OCI-LY1 (cell line): ENCODE measurements around the gene HEPACAM.

Experiments used
- H2AFZ ChIP-seq: fragments of 200-600 bp; sonication (generic), shearing (Covaris generic); 2 replicates; pipeline ENCODE4 v1.6.0; 2014; ENCODE audit warnings: antibody characterized with exemption, mild to moderate bottlenecking, low read length
- H3F3A ChIP-seq: fragments of 200-600 bp; sonication (generic), shearing (Covaris generic); 2 replicates; pipeline ENCODE4 v1.6.0; 2014; ENCODE audit warnings: mild to moderate bottlenecking, antibody characterized with exemption, low read length, moderate library complexity; ENCODE audit not compliant: insufficient read depth
- H3K27ac ChIP-seq: fragments of 200-600 bp; sonication (generic); 2 replicates; pipeline ENCODE4 v1.5.1; 2014; ENCODE audit warnings: low read length, mixed run types, mild to moderate bottlenecking, low read depth; ENCODE audit not compliant: poor library complexity, severe bottlenecking
- H3K27me3 ChIP-seq: fragments of 200-600 bp; sonication (generic); 2 replicates; pipeline ENCODE4 v1.6.0; 2014; ENCODE audit warnings: antibody characterized with exemption, mild to moderate bottlenecking, low read length, moderate library complexity; ENCODE audit not compliant: insufficient read depth
- H3K36me3 ChIP-seq: fragments of 200-600 bp; sonication (generic); 2 replicates; pipeline ENCODE4 v1.6.1; 2014; ENCODE audit warnings: mild to moderate bottlenecking, antibody characterized with exemption, low read length, moderate library complexity, mixed read lengths; ENCODE audit not compliant: insufficient read depth
- H3K4me1 ChIP-seq: fragments of 200-600 bp; sonication (generic); 2 replicates; pipeline ENCODE4 v1.5.1; 2014; ENCODE audit warnings: mild to moderate bottlenecking, low read length, moderate library complexity; ENCODE audit not compliant: insufficient read depth, severe bottlenecking
- H3K4me2 ChIP-seq: fragments of 200-600 bp; sonication (generic), shearing (Covaris generic); 2 replicates; pipeline ENCODE4 v1.6.1; 2014; ENCODE audit warnings: low read length
- H3K4me3 ChIP-seq: fragments of 200-600 bp; sonication (generic); 2 replicates; pipeline ENCODE4 v1.5.1; 2014; ENCODE audit warnings: low read length, low read depth, mild to moderate bottlenecking, mixed read lengths; ENCODE audit not compliant: poor library complexity, severe bottlenecking
- H3K79me2 ChIP-seq: fragments of 200-600 bp; shearing (Covaris generic); 2 replicates; pipeline ENCODE4 v1.6.1; 2016; ENCODE audit warnings: mixed run types, low read length, mixed read lengths; ENCODE audit not compliant: insufficient read depth
- H3K9ac ChIP-seq: fragments of 200-600 bp; sonication (generic), shearing (Covaris generic); 2 replicates; pipeline ENCODE4 v1.6.1; 2014; ENCODE audit warnings: mild to moderate bottlenecking, low read length, mixed read lengths
- H3K9me2 ChIP-seq: fragments of 200-600 bp; sonication (generic), shearing (Covaris generic); 2 replicates; pipeline ENCODE4 v1.6.1; 2014; ENCODE audit warnings: low read depth, mild to moderate bottlenecking, low read length, mixed read lengths
- H3K9me3 ChIP-seq: fragments of 200-600 bp; shearing (Covaris generic); 2 replicates; pipeline ENCODE4 v1.6.1; 2014; ENCODE audit warnings: low read length, mixed read lengths
- H4K20me1 ChIP-seq: fragments of 200-600 bp; sonication (generic), shearing (Covaris generic); 2 replicates; pipeline ENCODE4 v1.6.0; 2016; ENCODE audit warnings: mild to moderate bottlenecking, low read length; ENCODE audit not compliant: insufficient read depth
- EZH2 ChIP-seq: fragments of 200-600 bp; sonication (generic), shearing (Covaris generic); IDR thresholded peaks from 2 replicates; pipeline ENCODE4 v1.8.0; 2017; ENCODE audit warnings: borderline replicate concordance, mixed run types, mild to moderate bottlenecking, antibody characterized with exemption, low read length, moderate library complexity, mixed read lengths
- TF ChIP-seq, protein P1 (sequence below): fragments of 200-600 bp; sonication (generic), shearing (Covaris generic); IDR thresholded peaks from 2 replicates; pipeline ENCODE4 v1.5.1; 2017; ENCODE audit warnings: mild to moderate bottlenecking, antibody characterized with exemption, low read length, moderate library complexity, mixed read lengths

The HEPACAM gene

DNA sequence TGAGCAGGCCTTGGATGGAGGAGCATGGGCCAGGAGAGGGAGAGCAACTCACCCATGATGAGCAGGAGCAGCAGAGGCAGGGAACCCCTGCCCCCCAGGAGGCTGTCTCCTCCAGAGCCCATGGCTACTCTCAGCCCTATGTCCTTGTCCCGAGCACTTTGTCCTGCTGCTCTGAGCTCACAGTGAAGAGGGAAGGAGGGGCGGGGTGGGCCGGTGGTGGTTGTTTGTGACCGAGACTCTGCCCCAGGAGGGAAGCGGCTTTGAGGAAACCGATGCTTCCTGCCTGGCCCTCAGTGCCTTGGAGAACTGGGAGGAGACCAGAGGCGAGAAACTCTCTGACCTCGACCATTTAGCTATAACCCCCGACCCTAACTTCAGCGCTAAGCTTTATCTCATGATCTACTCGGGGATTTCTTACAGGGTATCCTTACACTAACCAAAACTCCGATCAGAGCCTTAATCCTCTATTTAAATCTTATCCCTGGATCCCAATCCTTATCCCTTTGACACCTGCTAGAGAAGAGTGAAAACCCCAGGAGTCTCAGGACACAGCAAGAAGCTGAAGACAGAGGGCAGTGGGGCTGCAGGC lies 38.1 kb downstream of the HEPACAM start, which contains the start of gene ROBO4:
ROBO4 (minus strand) TSS at position 192 of the 589 bp plus-strand sequence; CDS start at position 122, 70 bp downstream.
- TF ChIP-seq EZH2, result no peak
- TF ChIP-seq, protein P1, sequence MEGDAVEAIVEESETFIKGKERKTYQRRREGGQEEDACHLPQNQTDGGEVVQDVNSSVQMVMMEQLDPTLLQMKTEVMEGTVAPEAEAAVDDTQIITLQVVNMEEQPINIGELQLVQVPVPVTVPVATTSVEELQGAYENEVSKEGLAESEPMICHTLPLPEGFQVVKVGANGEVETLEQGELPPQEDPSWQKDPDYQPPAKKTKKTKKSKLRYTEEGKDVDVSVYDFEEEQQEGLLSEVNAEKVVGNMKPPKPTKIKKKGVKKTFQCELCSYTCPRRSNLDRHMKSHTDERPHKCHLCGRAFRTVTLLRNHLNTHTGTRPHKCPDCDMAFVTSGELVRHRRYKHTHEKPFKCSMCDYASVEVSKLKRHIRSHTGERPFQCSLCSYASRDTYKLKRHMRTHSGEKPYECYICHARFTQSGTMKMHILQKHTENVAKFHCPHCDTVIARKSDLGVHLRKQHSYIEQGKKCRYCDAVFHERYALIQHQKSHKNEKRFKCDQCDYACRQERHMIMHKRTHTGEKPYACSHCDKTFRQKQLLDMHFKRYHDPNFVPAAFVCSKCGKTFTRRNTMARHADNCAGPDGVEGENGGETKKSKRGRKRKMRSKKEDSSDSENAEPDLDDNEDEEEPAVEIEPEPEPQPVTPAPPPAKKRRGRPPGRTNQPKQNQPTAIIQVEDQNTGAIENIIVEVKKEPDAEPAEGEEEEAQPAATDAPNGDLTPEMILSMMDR, result no peak
- no peak within 1 kb of the TSS for H3K27ac ChIP-seq
- H3K27me3 ChIP-seq, result no peaks in the 10 kb centered on the region
- no peak within 1 kb of the TSS for H3K9ac ChIP-seq
- no peaks in the 10 kb centered on the region for H3K79me2 ChIP-seq
- no peaks in the 10 kb centered on the region for H3K36me3 ChIP-seq
- H3F3A ChIP-seq, result no peaks in the 10 kb centered on the region
- H3K9me3 ChIP-seq, result no peaks in the 10 kb centered on the region
- no peak within 1 kb of the TSS for H3K4me2 ChIP-seq
- no peaks in the 10 kb centered on the region for H3K4me1 ChIP-seq
- H2AFZ ChIP-seq, result no peak within 1 kb of the TSS
- H3K9me2 ChIP-seq, result no peaks in the 10 kb centered on the region
- no peaks in the 10 kb centered on the region for H4K20me1 ChIP-seq
- no peak within 1 kb of the TSS for H3K4me3 ChIP-seq

DNA sequence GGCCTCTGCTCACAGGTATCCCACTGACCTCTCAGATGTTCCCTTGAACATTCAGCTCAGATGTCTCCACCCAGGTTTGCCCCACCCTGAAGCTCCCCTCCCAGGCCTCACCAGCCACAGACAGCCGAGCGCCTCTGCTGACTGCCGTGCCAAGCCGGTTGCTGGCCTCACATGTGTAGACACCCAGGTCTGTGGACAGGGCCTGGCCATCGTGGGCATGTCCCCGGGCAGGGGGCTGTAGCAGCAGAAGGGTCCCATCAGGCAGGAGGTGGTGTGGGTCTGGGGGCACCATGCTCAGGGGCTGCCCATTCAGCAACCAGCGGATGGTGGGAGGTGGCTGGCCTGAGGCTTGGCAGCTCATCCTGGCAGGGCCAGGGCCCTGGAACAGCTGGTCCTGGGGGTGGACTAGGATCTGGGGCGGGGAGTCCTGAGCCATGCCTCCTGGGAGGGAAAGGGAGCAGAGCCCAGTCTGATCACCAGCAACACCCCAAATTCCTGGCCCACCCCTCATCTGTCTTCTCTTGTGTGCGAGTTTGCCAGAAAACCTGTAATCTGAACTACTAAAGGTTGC lies 38.9 kb downstream of the HEPACAM start:
- no peak overlapping the region for H3K4me3 ChIP-seq
- H3K4me1 ChIP-seq, result no peaks in the 10 kb centered on the region
- H3K9me3 ChIP-seq, result no peaks in the 10 kb centered on the region
- H3K4me2 ChIP-seq, result no peak overlapping the region
- H3K36me3 ChIP-seq, result no peaks in the 10 kb centered on the region
- H3K9ac ChIP-seq, result no peak overlapping the region
- TF ChIP-seq, protein P1, result no peak
- no peak for TF ChIP-seq EZH2
- H4K20me1 ChIP-seq, result no peaks in the 10 kb centered on the region
- H3K79me2 ChIP-seq, result no peaks in the 10 kb centered on the region
- no peaks in the 10 kb centered on the region for H3K9me2 ChIP-seq
- no peak overlapping the region for H3K27ac ChIP-seq
- no peak overlapping the region for H2AFZ ChIP-seq
- H3F3A ChIP-seq, result no peaks in the 10 kb centered on the region
- H3K27me3 ChIP-seq, result 0 out of 2 replicates have a peak, but pooled peaks cover 2% of the 10 kb centered on the region

DNA sequence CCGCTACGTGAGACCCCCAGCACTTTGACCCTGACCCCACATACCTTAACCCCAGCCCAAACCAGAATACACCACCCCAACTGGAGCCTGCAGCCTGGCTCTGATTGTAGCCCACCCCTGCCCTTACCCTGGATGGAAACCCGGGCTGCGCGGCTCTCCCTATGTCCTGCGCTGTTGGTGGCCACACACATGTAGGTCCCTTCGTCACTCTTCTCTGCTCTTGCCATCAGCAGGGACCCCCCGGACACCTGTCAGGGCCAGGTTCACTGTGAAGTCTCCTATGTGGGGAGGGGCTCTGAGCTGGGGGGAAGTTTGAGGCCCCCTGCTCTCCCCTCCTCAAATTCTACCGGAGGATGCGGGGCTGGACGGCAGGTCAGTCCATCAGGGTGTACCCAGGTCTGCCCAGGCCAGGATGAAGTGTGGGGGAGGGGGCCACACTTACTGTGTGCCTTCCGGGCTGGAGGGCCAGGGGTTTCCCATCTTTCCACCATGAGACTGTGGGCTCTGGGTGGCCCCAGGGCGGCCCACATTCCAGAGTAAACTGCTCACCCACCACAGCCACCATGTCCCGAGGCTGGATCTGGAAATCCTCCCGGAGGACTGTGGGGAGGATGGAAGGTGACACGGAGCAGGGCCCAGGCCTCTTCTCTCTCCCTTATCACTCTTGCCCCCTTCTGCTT lies 39.6 kb downstream of the HEPACAM start:
- H3K27ac ChIP-seq, result no peak overlapping the region
- TF ChIP-seq, protein P1, result no peak
- no peak for TF ChIP-seq EZH2
- H3K4me3 ChIP-seq, result no peak overlapping the region
- no peaks in the 10 kb centered on the region for H3K9me2 ChIP-seq
- H3K79me2 ChIP-seq, result no peaks in the 10 kb centered on the region
- no peaks in the 10 kb centered on the region for H3K4me1 ChIP-seq
- H3F3A ChIP-seq, result no peaks in the 10 kb centered on the region
- no peak overlapping the region for H3K4me2 ChIP-seq
- H3K36me3 ChIP-seq, result no peaks in the 10 kb centered on the region
- H3K9ac ChIP-seq, result no peak overlapping the region
- H3K9me3 ChIP-seq, result no peaks in the 10 kb centered on the region
- no peaks in the 10 kb centered on the region for H4K20me1 ChIP-seq
- H2AFZ ChIP-seq, result no peak overlapping the region
- H3K27me3 ChIP-seq, result 0 out of 2 replicates have a peak, but pooled peaks cover 2% of the 10 kb centered on the region
